ENCODE data around the gene RFTN1. TPM values are rescaled to one million over a fixed set of nuclear protein-coding genes. Genes with fewer than 3 reads are reported as not detected.

RFTN1 gene
- total and polyA plus RNA-seq, 2 of the 8 experiments (the other 6 are each of a cell fraction or from before 2014, with no cell fraction given) = 4.6 to 6.7 TPM

DNA sequence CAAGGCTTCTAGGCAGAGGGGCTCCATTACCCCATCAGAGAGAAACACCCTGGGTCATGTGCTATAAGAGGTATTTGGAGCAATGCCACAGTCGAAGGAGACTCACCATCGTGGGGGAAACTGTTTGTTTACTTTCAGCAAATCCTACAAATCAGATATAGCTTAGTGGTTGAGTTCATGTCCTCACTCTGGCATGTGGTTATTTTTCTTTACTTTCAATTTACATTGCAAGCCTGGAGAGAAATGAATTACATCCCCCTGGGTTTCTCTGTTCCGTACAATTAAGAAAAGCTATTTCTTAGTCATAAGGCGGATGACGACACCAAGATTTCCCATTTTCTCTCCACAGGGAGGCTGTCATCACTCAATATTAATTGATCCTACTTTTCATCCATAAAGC lies 36.9 kb downstream of the RFTN1 start:
- H3K9ac ChIP-seq (replicated peaks in 1 of 4; ENCODE audit: extremely low read depth in 1 of 4, low read depth in 3 of 4, low read length in 3 of 4) = no peak overlapping the region
- DNase-seq (ENCODE audit: low read depth in 1 of 2, low spot score in 2 of 2) (no peak), FAIRE-seq (no peak)
- H3K27me3 ChIP-seq (replicated peaks in 1 of 4; ENCODE audit: control insufficient read depth in 3 of 4, extremely low read depth in 1 of 4, insufficient read depth in 3 of 4, low read length in 3 of 4) = no peaks in the 10 kb centered on the region; a peak in 1 of 7 replicates
- H3K56ac ChIP-seq (replicated peaks; ENCODE audit: insufficient read length, low read depth, low read length) = no peak overlapping the region
- H3K27ac ChIP-seq (ENCODE audit: low read depth, low read length) = no peak overlapping the region
- peaks cover under 1 to 13% (median 6%) of the 10 kb centered on the region in 4 experiments; a peak in 6 of 7 replicates for H3K4me1 ChIP-seq (replicated peaks in 1 of 4; ENCODE audit: control insufficient read depth in 3 of 4, insufficient read depth in 4 of 4, low read length in 3 of 4)
- 99% methylated on average over 5 of the region's 5 CpGs; no CpG with 5 or more reads in 1 of the 2 experiments for WGBS, 2 experiments (ENCODE audit: extremely low coverage in 1 of 2, insufficient coverage in 1 of 2, insufficient read length in 1 of 2, insufficient replicate concordance in 2 of 2, low coverage in 1 of 2, low lambda C conversion rate in 2 of 2, missing lambda C conversion rate in 1 of 2)
- H3K18ac ChIP-seq (ENCODE audit: extremely low read depth, low read length) = no peak overlapping the region
- H2BK5ac ChIP-seq (ENCODE audit: low read depth, low read length) = no peak overlapping the region
- H3K4ac ChIP-seq (replicated peaks; ENCODE audit: insufficient read length, low read depth, low read length) = no peak overlapping the region
- no peak overlapping the region for H2BK12ac ChIP-seq (ENCODE audit: low read depth, low read length)
- H3K4me3 ChIP-seq (ENCODE audit: extremely low read depth in 1 of 4, insufficient read depth in 2 of 4, low read depth in 3 of 4, low read length in 4 of 4) = no peak overlapping the region
- H3K79me2 ChIP-seq (ENCODE audit: control insufficient read depth in 1 of 2, insufficient read depth in 2 of 2, low read length in 2 of 2) = no peaks in the 10 kb centered on the region
- H3K36me3 ChIP-seq (ENCODE audit: control insufficient read depth in 2 of 4, insufficient read depth in 4 of 4, low read length in 3 of 4) = no peaks in the 10 kb centered on the region
- H3K23me2 ChIP-seq (ENCODE audit: low read depth, low read length) = no peaks in the 10 kb centered on the region
- H2AK5ac ChIP-seq (ENCODE audit: low read depth, low read length) = no peak overlapping the region
- no peak overlapping the region for H2BK120ac ChIP-seq (replicated peaks; ENCODE audit: low read depth, low read length)
- no peak overlapping the region for H2AFZ ChIP-seq (ENCODE audit: low read length)
- POLR2A ChIA-PET (ENCODE audit: partially characterized antibody) = no interaction called here
- CTCF ChIA-PET (ENCODE audit: partially characterized antibody) = interaction anchor here (0.9 kb wide), 1 partner anchor 10 kb away, joined by 3 read pairs; no protein-coding TSS in a partner anchor
- H3K14ac ChIP-seq (ENCODE audit: insufficient read length) = no peak overlapping the region
- H3K4me2 ChIP-seq (ENCODE audit: insufficient read depth in 1 of 2, low read depth in 2 of 2, low read length in 2 of 2) = no peak overlapping the region
- no peaks in the 10 kb centered on the region for H3K9me3 ChIP-seq (ENCODE audit: insufficient read depth in 2 of 2, low read depth in 1 of 2, low read length in 1 of 2)
- no peak overlapping the region for H4K8ac ChIP-seq (ENCODE audit: extremely low read depth, insufficient read depth, low read length)
- no peaks in the 10 kb centered on the region for H3K79me1 ChIP-seq (ENCODE audit: low read depth, low read length)
- H4K5ac ChIP-seq (ENCODE audit: insufficient read length, low read depth, low read length) = no peak overlapping the region
- H2BK15ac ChIP-seq (ENCODE audit: low read length) = no peak overlapping the region
- no peak overlapping the region for H4K91ac ChIP-seq (replicated peaks; ENCODE audit: insufficient read length, low read length)
- no peak overlapping the region for H2BK20ac ChIP-seq (ENCODE audit: low read length)
- no peaks in the 10 kb centered on the region for H4K20me1 ChIP-seq (replicated peaks in 1 of 2; ENCODE audit: control insufficient read depth in 1 of 2, insufficient read depth in 2 of 2, low read length in 2 of 2)
- H3K23ac ChIP-seq (ENCODE audit: insufficient read length) = no peak overlapping the region
- no peak for TF ChIP-seq TAF1 (IDR thresholded peaks at IDR 0.05; ENCODE audit: low read depth, low read length)
- TF ChIP-seq ZNF274 (IDR thresholded peaks at IDR 0.05; ENCODE audit: borderline replicate concordance, extremely low read depth, low read length) = no peak
- no peak for TF ChIP-seq RAD21 (IDR thresholded peaks at IDR 0.05 in 1 of 2, conservative IDR thresholded peaks at IDR 0.05 in 1 of 2; ENCODE audit: low read depth in 2 of 2, low read length in 2 of 2)
- no peak for TF ChIP-seq BCL11A (IDR thresholded peaks at IDR 0.05; ENCODE audit: low read depth in 2 of 2, low read length in 2 of 2)
- no peak for TF ChIP-seq HDAC6 (IDR thresholded peaks at IDR 0.05; ENCODE audit: low read depth, low read length)

Measured in H1 (cell line).